ENCODE data around the gene ANKDD1B. TPM values are rescaled to one million over a fixed set of nuclear protein-coding genes. Genes with fewer than 3 reads are reported as not detected.

Gene ANKDD1B
- total RNA-seq, 2 experiments from 2014 or later, result not detected

- no peak for DNase-seq
- Mint-ChIP-seq H3K36me3 (peaks cover 2% of the 10 kb centered on the region), H3K27me3 (no peaks in the 10 kb centered on the region), H3K4me3 (no peak overlapping the region), H3K9me3 (peaks cover 3% of the 10 kb centered on the region), H3K4me1 (peaks cover 11% of the 10 kb centered on the region), H3K27ac (no peak overlapping the region)
Measured at GRCh38 chr5:75630875-75631274, 19.6 kb downstream of the ANKDD1B start.

- DNase-seq, result no peak
- H3K9me3 Mint-ChIP-seq, result peaks cover 3% of the 10 kb centered on the region
- peaks cover 2% of the 10 kb centered on the region for H3K36me3 Mint-ChIP-seq
- H3K27ac Mint-ChIP-seq, result no peak overlapping the region
- H3K4me3 Mint-ChIP-seq, result no peak overlapping the region
- peaks cover 2% of the 10 kb centered on the region for H3K4me1 Mint-ChIP-seq
- H3K27me3 Mint-ChIP-seq, result peaks cover 7% of the 10 kb centered on the region
Measured at GRCh38 chr5:75632321-75632720, 21.1 kb downstream of the ANKDD1B start.

- peaks cover 1% of the 10 kb centered on the region for H3K4me1 Mint-ChIP-seq
- H3K27me3 Mint-ChIP-seq, result peaks cover 7% of the 10 kb centered on the region
- DNase-seq, result no peak
- peaks cover 5% of the 10 kb centered on the region for H3K9me3 Mint-ChIP-seq
- no peak overlapping the region for H3K4me3 Mint-ChIP-seq
- peaks cover 2% of the 10 kb centered on the region for H3K36me3 Mint-ChIP-seq
- H3K27ac Mint-ChIP-seq, result no peak overlapping the region
Measured at GRCh38 chr5:75637949-75638348, 26.7 kb downstream of the ANKDD1B start.

- Mint-ChIP-seq H3K4me1 (no peaks in the 10 kb centered on the region), H3K9me3 (peaks cover 2% of the 10 kb centered on the region), H3K4me3 (no peak overlapping the region), H3K27me3 (peaks cover 7% of the 10 kb centered on the region), H3K36me3 (no peaks in the 10 kb centered on the region), H3K27ac (no peak overlapping the region)
- no peak for DNase-seq
Measured at GRCh38 chr5:75639535-75640311, 28.5 kb downstream of the ANKDD1B start.

- H3K36me3 Mint-ChIP-seq, result no peaks in the 10 kb centered on the region
- H3K4me3 Mint-ChIP-seq, result no peak overlapping the region
- no peaks in the 10 kb centered on the region for H3K4me1 Mint-ChIP-seq
- H3K27me3 Mint-ChIP-seq, result peaks cover 7% of the 10 kb centered on the region
- no peak for DNase-seq
- H3K27ac Mint-ChIP-seq, result no peak overlapping the region
- peaks cover 2% of the 10 kb centered on the region for H3K9me3 Mint-ChIP-seq
Measured at GRCh38 chr5:75640395-75640794, 29.1 kb downstream of the ANKDD1B start.

GRCh38 chr5:75640826-75641225 lies 29.6 kb downstream of the ANKDD1B start:
- DNase-seq, result no peak
- peaks cover 2% of the 10 kb centered on the region for H3K9me3 Mint-ChIP-seq
- H3K4me1 Mint-ChIP-seq, result no peaks in the 10 kb centered on the region
- no peaks in the 10 kb centered on the region for H3K36me3 Mint-ChIP-seq
- H3K27ac Mint-ChIP-seq, result no peak overlapping the region
- H3K4me3 Mint-ChIP-seq, result no peak overlapping the region
- peaks cover 7% of the 10 kb centered on the region for H3K27me3 Mint-ChIP-seq

- H3K36me3 Mint-ChIP-seq, result peaks cover 2% of the 10 kb centered on the region
- no peaks in the 10 kb centered on the region for H3K27me3 Mint-ChIP-seq
- no peak overlapping the region for H3K4me3 Mint-ChIP-seq
- peaks cover 6% of the 10 kb centered on the region for H3K4me1 Mint-ChIP-seq
- DNase-seq, result no peak
- H3K27ac Mint-ChIP-seq, result no peak overlapping the region
- H3K9me3 Mint-ChIP-seq, result peaks cover 2% of the 10 kb centered on the region
Measured at GRCh38 chr5:75648712-75649111, 37.5 kb downstream of the ANKDD1B start.

- peaks cover 6% of the 10 kb centered on the region for H3K4me1 Mint-ChIP-seq
- peaks cover 2% of the 10 kb centered on the region for H3K9me3 Mint-ChIP-seq
- DNase-seq, result no peak
- peaks cover 4% of the 10 kb centered on the region for H3K27me3 Mint-ChIP-seq
- peaks cover 2% of the 10 kb centered on the region for H3K36me3 Mint-ChIP-seq
- H3K27ac Mint-ChIP-seq, result no peak overlapping the region
- H3K4me3 Mint-ChIP-seq, result no peak overlapping the region
Measured at GRCh38 chr5:75651575-75652238, 40.5 kb downstream of the ANKDD1B start.

- Mint-ChIP-seq H3K27ac (no peak overlapping the region), H3K4me1 (peaks cover 3% of the 10 kb centered on the region), H3K9me3 (no peaks in the 10 kb centered on the region), H3K36me3 (no peaks in the 10 kb centered on the region), H3K27me3 (peaks cover 4% of the 10 kb centered on the region), H3K4me3 (no peak overlapping the region)
- DNase-seq, result no peak
Measured at GRCh38 chr5:75653521-75653920, 42.3 kb downstream of the ANKDD1B start.

GRCh38 chr5:75654693-75655295 lies 43.5 kb downstream of the ANKDD1B start:
- Mint-ChIP-seq H3K4me1 (peaks cover 2% of the 10 kb centered on the region), H3K4me3 (no peak overlapping the region)

GRCh38 chr5:75656311-75657003 lies 45.2 kb downstream of the ANKDD1B start:
- H3K9me3 Mint-ChIP-seq, result no peaks in the 10 kb centered on the region
- H3K27ac Mint-ChIP-seq, result no peak overlapping the region
- DNase-seq, result no peak
- H3K4me1 Mint-ChIP-seq, result peaks cover 8% of the 10 kb centered on the region
- peak overlapping the region; percentile 55 for H3K4me3 Mint-ChIP-seq
- H3K27me3 Mint-ChIP-seq, result peaks cover 4% of the 10 kb centered on the region
- H3K36me3 Mint-ChIP-seq, result peaks cover 1% of the 10 kb centered on the region

More at GRCh38 chr5:75654693-75655295, 43.5 kb downstream of the ANKDD1B start:
- Mint-ChIP-seq H3K9me3 (no peaks in the 10 kb centered on the region), H3K36me3 (peaks cover 1% of the 10 kb centered on the region), H3K27me3 (peaks cover 4% of the 10 kb centered on the region), H3K27ac (no peak overlapping the region)
- no peak for DNase-seq

- peaks cover 8% of the 10 kb centered on the region for H3K4me1 Mint-ChIP-seq
- H3K4me3 Mint-ChIP-seq, result no peak overlapping the region
- H3K27ac Mint-ChIP-seq, result no peak overlapping the region
- H3K9me3 Mint-ChIP-seq, result no peaks in the 10 kb centered on the region
- DNase-seq, result no peak
- no peaks in the 10 kb centered on the region for H3K27me3 Mint-ChIP-seq
- peaks cover 1% of the 10 kb centered on the region for H3K36me3 Mint-ChIP-seq
Measured at GRCh38 chr5:75659791-75660450, 48.7 kb downstream of the ANKDD1B start.

- Mint-ChIP-seq H3K4me1 (peaks cover 8% of the 10 kb centered on the region), H3K27ac (no peak overlapping the region), H3K4me3 (no peak overlapping the region), H3K27me3 (no peaks in the 10 kb centered on the region), H3K36me3 (peaks cover 1% of the 10 kb centered on the region), H3K9me3 (no peaks in the 10 kb centered on the region)
- no peak for DNase-seq
Measured at GRCh38 chr5:75660678-75661465, 49.6 kb downstream of the ANKDD1B start.

- no peaks in the 10 kb centered on the region for H3K27me3 Mint-ChIP-seq
- no peak for DNase-seq
- no peaks in the 10 kb centered on the region for H3K9me3 Mint-ChIP-seq
- H3K27ac Mint-ChIP-seq, result no peak overlapping the region
- H3K4me3 Mint-ChIP-seq, result no peak overlapping the region
- peaks cover 8% of the 10 kb centered on the region for H3K4me1 Mint-ChIP-seq
- H3K36me3 Mint-ChIP-seq, result peaks cover 1% of the 10 kb centered on the region
Measured at GRCh38 chr5:75662061-75662460, 50.8 kb downstream of the ANKDD1B start.
